HepG2 (cell line): ENCODE results near the gene SLC23A3. TPM values are rescaled to one million over a fixed set of nuclear protein-coding genes. Genes with fewer than 3 reads are reported as not detected.

ENCODE experiments used
- ATRX ChIP-seq: sonication (generic); formaldehyde crosslinking; IDR thresholded peaks from 2 replicates; pipeline ENCODE4 v1.4.0; 2020; ENCODE audit warnings: missing genetic modification reagents, borderline replicate concordance
- KLF11 ChIP-seq: IDR thresholded peaks from 2 replicates; pipeline ENCODE4 v1.6.1; 2016; ENCODE audit warnings: missing compliant biosample characterization
- KLF13 ChIP-seq: sonication (generic); formaldehyde crosslinking; IDR thresholded peaks from 2 replicates; pipeline ENCODE4 v1.4.0; 2020; ENCODE audit warnings: mild to moderate bottlenecking, missing genetic modification reagents
- MIER3 ChIP-seq: IDR thresholded peaks from 2 replicates; pipeline ENCODE4 v1.6.1; 2016; ENCODE audit warnings: missing compliant biosample characterization, borderline replicate concordance
- ONECUT2 ChIP-seq: sonication (generic); formaldehyde crosslinking; IDR thresholded peaks from 2 replicates; pipeline ENCODE4 v1.4.0; 2020; ENCODE audit warnings: missing genetic modification reagents
- PCBP2 ChIP-seq: fragments of 200-400 bp; formaldehyde crosslinking; optimal IDR thresholded peaks from 2 replicates; pipeline ENCODE3; 2018; ENCODE audit warnings: low read length, low read depth; ENCODE audit not compliant: poor library complexity, severe bottlenecking
- TBX3 ChIP-seq: fragments of 450-650 bp; IDR thresholded peaks from 2 replicates; pipeline ENCODE4 v1.6.1; 2017; ENCODE audit warnings: antibody characterized with exemption, mild to moderate bottlenecking, inconsistent platforms, borderline replicate concordance
- ZBTB20 ChIP-seq: sonication (generic); formaldehyde crosslinking; IDR thresholded peaks from 2 replicates; pipeline ENCODE4 v1.8.1; 2023; ENCODE audit warnings: missing genetic modification reagents, low read depth, mild to moderate bottlenecking, borderline replicate concordance
- ZBTB42 ChIP-seq: sonication (generic); formaldehyde crosslinking; IDR thresholded peaks from 2 replicates; pipeline ENCODE4 v1.5.0; 2020; ENCODE audit warnings: mild to moderate bottlenecking, missing genetic modification reagents
- ZFP41 ChIP-seq: sonication (generic); formaldehyde crosslinking; IDR thresholded peaks from 2 replicates; pipeline ENCODE4 v1.4.0; 2020; ENCODE audit warnings: mild to moderate bottlenecking, missing genetic modification reagents, borderline replicate concordance
- ZNF484 ChIP-seq: sonication (generic); formaldehyde crosslinking; IDR thresholded peaks from 2 replicates; pipeline ENCODE4 v1.5.1; 2020; ENCODE audit warnings: mild to moderate bottlenecking, low read depth, missing genetic modification reagents, borderline replicate concordance
- ZNF614 ChIP-seq: IDR thresholded peaks from 2 replicates; pipeline ENCODE4 v1.6.1; 2018; ENCODE audit warnings: missing biosample characterization, missing genetic modification reagents, inconsistent platforms, borderline replicate concordance
- ZNF761 ChIP-seq: sonication (generic); formaldehyde crosslinking; conservative IDR thresholded peaks from 2 replicates; pipeline ENCODE4 v1.4.0; 2020; ENCODE audit warnings: mild to moderate bottlenecking, missing genetic modification reagents
- polyA plus RNA-seq, 8 experiments: library from polyadenylated mRNA; depleted of rRNA in 3 of 8; stranded (reverse) in 7 of 8; unstranded in 1 of 8; fragments of >200 nt; fragmentation: Illumina TruSeq in 4 of 8; extraction: Trizol in 4 of 8; gene quantifications; 2 replicates each; pipeline versions ENCODE4 v1.2.1 to v1.2.3, GENCODE V29; 2011 to 2016; ENCODE audit warnings: low read depth in 4 of 8, missing spikeins in 1 of 8, mixed read lengths in 1 of 8; ENCODE audit not compliant: insufficient read depth in 1 of 8
- total RNA-seq, 5 experiments: library from RNA; depleted of rRNA; stranded (reverse); fragments of >200 nt; fragmentation: Illumina TruSeq; extraction: Trizol; gene quantifications; 2 replicates each; pipeline ENCODE4 v1.2.3, GENCODE V29; 2016; ENCODE audit warnings: low read depth in 1 of 5
- TF ChIP-seq, protein P1 (sequence below): sonication (generic); formaldehyde crosslinking; IDR thresholded peaks from one replicate; pipeline ENCODE4 v1.5.1; 2020; ENCODE audit warnings: mild to moderate bottlenecking, missing genetic modification reagents; ENCODE audit errors: not compliant biosample characterization
- TF ChIP-seq, protein P2 (sequence below): IDR thresholded peaks from 2 replicates; pipeline ENCODE4 v1.6.1; 2016; ENCODE audit warnings: low read depth
- TF ChIP-seq, protein P3 (sequence below), 2 experiments: sonication (generic) in 1 of 2; formaldehyde crosslinking in 1 of 2; IDR thresholded peaks; 2 replicates each; pipeline versions ENCODE4 v1.5.1 to v1.6.1; 2011 to 2020; ENCODE audit warnings: borderline replicate concordance in 1 of 2, low read depth in 1 of 2, low read length in 1 of 2, mild to moderate bottlenecking in 1 of 2, missing genetic modification reagents in 1 of 2, moderate library complexity in 1 of 2

Gene SLC23A3
- total and polyA plus RNA-seq, 2 of the 13 experiments (the other 11 are each of a cell fraction or from before 2014, with no cell fraction given) = 0.38 to 0.78 TPM

DNA sequence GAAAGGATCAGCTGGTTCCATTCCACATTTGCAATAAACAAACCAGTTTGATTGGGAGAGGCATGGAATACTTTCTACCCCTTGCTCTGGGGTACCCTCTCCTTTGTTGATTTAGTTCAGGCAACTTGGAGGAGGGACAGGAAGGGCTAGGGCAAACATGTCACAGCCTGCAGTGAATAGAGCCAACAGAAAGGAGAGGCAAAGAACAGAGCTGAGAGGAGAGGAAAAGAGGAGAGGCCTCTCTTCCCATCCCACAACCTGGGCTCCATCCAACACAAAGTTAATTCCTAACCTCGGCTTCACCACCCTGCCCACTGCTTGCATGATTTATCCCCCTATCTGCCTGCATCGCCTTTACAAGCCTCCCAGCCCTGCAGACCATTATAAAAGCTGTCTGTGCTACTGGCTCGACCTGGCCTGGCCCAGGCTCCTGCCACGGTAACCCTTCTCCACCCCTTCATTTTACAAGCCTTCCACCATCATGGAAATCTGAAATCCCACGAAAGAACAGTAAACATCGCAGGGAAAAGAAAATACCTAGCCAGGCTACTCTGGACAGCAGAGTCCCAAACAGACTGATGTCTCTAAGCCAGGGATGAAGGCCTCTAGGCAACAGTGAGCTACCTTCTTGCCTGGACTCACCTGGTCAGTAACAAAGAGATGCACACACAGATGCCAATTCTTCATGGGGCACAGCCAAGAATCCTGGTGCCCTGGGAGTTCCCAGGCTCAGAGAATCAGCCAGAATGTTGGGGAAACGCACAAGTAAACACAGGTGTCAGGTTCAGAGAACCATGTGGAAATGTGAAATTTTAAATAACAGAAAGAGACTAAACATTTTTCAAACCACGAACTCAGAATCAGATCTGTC is 52.8 kb downstream of the SLC23A3 start (continued):
- TF ChIP-seq, protein P1, sequence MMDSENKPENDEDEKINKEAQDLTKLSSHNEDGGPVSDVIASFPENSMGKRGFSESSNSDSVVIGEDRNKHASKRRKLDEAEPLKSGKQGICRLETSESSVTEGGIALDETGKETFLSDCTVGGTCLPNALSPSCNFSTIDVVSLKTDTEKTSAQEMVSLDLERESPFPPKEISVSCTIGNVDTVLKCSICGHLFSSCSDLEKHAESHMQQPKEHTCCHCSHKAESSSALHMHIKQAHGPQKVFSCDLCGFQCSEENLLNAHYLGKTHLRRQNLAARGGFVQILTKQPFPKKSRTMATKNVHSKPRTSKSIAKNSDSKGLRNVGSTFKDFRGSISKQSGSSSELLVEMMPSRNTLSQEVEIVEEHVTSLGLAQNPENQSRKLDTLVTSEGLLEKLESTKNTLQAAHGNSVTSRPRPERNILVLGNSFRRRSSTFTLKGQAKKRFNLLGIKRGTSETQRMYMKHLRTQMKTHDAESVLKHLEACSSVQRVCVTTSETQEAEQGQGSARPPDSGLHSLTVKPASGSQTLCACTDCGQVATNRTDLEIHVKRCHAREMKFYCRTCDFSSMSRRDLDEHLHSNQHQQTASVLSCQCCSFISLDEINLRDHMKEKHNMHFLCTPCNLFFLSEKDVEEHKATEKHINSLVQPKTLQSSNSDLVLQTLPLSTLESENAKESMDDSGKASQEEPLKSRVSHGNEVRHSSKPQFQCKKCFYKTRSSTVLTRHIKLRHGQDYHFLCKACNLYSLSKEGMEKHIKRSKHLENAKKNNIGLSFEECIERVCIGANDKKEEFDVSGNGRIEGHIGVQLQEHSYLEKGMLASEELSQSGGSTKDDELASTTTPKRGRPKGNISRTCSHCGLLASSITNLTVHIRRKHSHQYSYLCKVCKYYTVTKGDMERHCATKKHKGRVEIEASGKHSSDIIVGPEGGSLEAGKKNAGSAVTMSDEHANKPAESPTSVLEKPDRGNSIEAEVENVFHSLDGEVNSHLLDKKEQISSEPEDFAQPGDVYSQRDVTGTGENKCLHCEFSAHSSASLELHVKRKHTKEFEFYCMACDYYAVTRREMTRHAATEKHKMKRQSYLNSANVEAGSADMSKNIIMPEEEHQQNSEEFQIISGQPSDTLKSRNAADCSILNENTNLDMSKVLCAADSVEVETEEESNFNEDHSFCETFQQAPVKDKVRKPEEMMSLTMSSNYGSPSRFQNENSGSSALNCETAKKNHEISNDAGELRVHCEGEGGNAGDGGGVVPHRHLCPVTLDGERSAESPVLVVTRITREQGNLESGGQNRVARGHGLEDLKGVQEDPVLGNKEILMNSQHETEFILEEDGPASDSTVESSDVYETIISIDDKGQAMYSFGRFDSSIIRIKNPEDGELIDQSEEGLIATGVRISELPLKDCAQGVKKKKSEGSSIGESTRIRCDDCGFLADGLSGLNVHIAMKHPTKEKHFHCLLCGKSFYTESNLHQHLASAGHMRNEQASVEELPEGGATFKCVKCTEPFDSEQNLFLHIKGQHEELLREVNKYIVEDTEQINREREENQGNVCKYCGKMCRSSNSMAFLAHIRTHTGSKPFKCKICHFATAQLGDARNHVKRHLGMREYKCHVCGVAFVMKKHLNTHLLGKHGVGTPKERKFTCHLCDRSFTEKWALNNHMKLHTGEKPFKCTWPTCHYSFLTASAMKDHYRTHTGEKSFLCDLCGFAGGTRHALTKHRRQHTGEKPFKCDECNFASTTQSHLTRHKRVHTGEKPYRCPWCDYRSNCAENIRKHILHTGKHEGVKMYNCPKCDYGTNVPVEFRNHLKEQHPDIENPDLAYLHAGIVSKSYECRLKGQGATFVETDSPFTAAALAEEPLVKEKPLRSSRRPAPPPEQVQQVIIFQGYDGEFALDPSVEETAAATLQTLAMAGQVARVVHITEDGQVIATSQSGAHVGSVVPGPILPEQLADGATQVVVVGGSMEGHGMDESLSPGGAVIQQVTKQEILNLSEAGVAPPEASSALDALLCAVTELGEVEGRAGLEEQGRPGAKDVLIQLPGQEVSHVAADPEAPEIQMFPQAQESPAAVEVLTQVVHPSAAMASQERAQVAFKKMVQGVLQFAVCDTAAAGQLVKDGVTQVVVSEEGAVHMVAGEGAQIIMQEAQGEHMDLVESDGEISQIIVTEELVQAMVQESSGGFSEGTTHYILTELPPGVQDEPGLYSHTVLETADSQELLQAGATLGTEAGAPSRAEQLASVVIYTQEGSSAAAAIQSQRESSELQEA = no peak
- TF ChIP-seq, protein P2, sequence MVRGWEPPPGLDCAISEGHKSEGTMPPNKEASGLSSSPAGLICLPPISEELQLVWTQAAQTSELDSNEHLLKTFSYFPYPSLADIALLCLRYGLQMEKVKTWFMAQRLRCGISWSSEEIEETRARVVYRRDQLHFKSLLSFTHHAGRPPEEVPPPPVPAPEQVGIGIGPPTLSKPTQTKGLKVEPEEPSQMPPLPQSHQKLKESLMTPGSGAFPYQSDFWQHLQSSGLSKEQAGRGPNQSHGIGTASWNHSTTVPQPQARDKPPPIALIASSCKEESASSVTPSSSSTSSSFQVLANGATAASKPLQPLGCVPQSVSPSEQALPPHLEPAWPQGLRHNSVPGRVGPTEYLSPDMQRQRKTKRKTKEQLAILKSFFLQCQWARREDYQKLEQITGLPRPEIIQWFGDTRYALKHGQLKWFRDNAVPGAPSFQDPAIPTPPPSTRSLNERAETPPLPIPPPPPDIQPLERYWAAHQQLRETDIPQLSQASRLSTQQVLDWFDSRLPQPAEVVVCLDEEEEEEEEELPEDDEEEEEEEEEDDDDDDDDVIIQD (CRISPR knock-in tag) = no peak
- TF ChIP-seq KLF11 (no peak), MIER3 (no peak), TBX3 (no peak), ONECUT2 (CRISPR knock-in tag) (no peak), ATRX (CRISPR knock-in tag) (no peak), ZFP41 (CRISPR knock-in tag) (no peak), ZNF761 (no peak), KLF13 (CRISPR knock-in tag) (no peak), PCBP2 (no peak), ZBTB20 (CRISPR knock-in tag) (no peak), ZBTB42 (CRISPR knock-in tag) (no peak), ZNF484 (no peak), ZNF614 (no peak)
- TF ChIP-seq, protein P3, sequence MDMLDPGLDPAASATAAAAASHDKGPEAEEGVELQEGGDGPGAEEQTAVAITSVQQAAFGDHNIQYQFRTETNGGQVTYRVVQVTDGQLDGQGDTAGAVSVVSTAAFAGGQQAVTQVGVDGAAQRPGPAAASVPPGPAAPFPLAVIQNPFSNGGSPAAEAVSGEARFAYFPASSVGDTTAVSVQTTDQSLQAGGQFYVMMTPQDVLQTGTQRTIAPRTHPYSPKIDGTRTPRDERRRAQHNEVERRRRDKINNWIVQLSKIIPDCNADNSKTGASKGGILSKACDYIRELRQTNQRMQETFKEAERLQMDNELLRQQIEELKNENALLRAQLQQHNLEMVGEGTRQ (IDR thresholded peaks at IDR 0.05; ENCODE audit: low read depth, low read length) = no peak
- TF ChIP-seq, protein P3 (CRISPR knock-in tag; IDR thresholded peaks at IDR 0.05; ENCODE audit: borderline replicate concordance) = no peak
